GM23338 (cell line): ENCODE measurements around the gene DPP10. TPM values are rescaled to one million over a fixed set of nuclear protein-coding genes. Genes with fewer than 3 reads are reported as not detected.

Source experiments
- ATAC-seq: fragments of 200-7000 bp; cut with Tn5 transposase; 3 replicates; pipeline ENCODE4 v1.9.1; 2020
- DNase-seq: peaks from one replicate; pipeline ENCODE4 v3.0.0-alpha.2; 2015; ENCODE audit warnings: low spot score
- H2AFZ ChIP-seq: fragments of 200-600 bp; sonication (generic); 2 replicates; pipeline ENCODE4 v1.8.0; 2016; ENCODE audit warnings: antibody characterized with exemption, mild to moderate bottlenecking, moderate library complexity
- H3F3A ChIP-seq: fragments of 200-600 bp; sonication (generic); replicated peaks from 2 replicates; pipeline ENCODE4 v1.8.0; 2017; ENCODE audit warnings: antibody characterized with exemption, mixed run types, low read depth
- H3K27ac ChIP-seq: fragments of 200-600 bp; sonication (generic); 2 replicates; pipeline ENCODE4 v1.6.1; 2016; ENCODE audit warnings: low read depth
- H3K27me3 ChIP-seq: fragments of 200-600 bp; sonication (generic); 2 replicates; pipeline ENCODE4 v1.8.0; 2016; ENCODE audit warnings: mild to moderate bottlenecking, mixed run types, moderate library complexity; ENCODE audit not compliant: insufficient read depth
- H3K36me3 ChIP-seq: fragments of 200-600 bp; sonication (generic); 2 replicates; pipeline ENCODE4 v1.8.0; 2016; ENCODE audit warnings: mild to moderate bottlenecking; ENCODE audit not compliant: insufficient read depth
- H3K4me1 ChIP-seq: fragments of 200-600 bp; sonication (generic); 2 replicates; pipeline ENCODE4 v1.8.0; 2016; ENCODE audit warnings: mild to moderate bottlenecking, moderate library complexity; ENCODE audit not compliant: insufficient read depth
- H3K4me2 ChIP-seq: fragments of 200-600 bp; sonication (generic); 2 replicates; pipeline ENCODE4 v1.7.1; 2017; ENCODE audit warnings: mixed run types
- H3K4me3 ChIP-seq: fragments of 200-600 bp; sonication (generic); 2 replicates; pipeline ENCODE4 v1.6.1; 2016; ENCODE audit warnings: mixed run types
- H3K79me2 ChIP-seq: fragments of 200-600 bp; sonication (generic); replicated peaks from 2 replicates; pipeline ENCODE4 v1.8.0; 2017; ENCODE audit warnings: mild to moderate bottlenecking; ENCODE audit not compliant: insufficient read depth
- H3K9me2 ChIP-seq: fragments of 200-600 bp; sonication (generic); 2 replicates; pipeline ENCODE4 v1.8.0; 2017; ENCODE audit not compliant: insufficient read depth
- H4K20me1 ChIP-seq: fragments of 200-600 bp; sonication (generic); replicated peaks from 2 replicates; pipeline ENCODE4 v1.8.0; 2017; ENCODE audit warnings: mild to moderate bottlenecking; ENCODE audit not compliant: insufficient read depth
- H3K27ac Mint-ChIP-seq: 2 replicates; pipeline ENCODE4 v1.8.0; 2020; ENCODE audit warnings: inconsistent platforms, mild to moderate bottlenecking, moderate library complexity, mixed read lengths
- H3K27me3 Mint-ChIP-seq: 3 replicates; pipeline ENCODE4 v1.8.0; 2022; ENCODE audit warnings: low read depth, mild to moderate bottlenecking, moderate library complexity, mixed read lengths, inconsistent platforms; ENCODE audit not compliant: insufficient read depth, poor library complexity
- H3K36me3 Mint-ChIP-seq: 3 replicates; pipeline ENCODE4 v1.8.0; 2021; ENCODE audit warnings: low read depth, mild to moderate bottlenecking, inconsistent platforms, moderate library complexity, mixed read lengths
- H3K4me1 Mint-ChIP-seq: 3 replicates; pipeline ENCODE4 v1.8.0; 2020; ENCODE audit warnings: mild to moderate bottlenecking, inconsistent platforms, mixed read lengths
- H3K4me3 Mint-ChIP-seq: 3 replicates; pipeline ENCODE4 v1.8.0; 2021; ENCODE audit warnings: moderate library complexity, mild to moderate bottlenecking, inconsistent platforms, mixed read lengths
- H3K9me3 Mint-ChIP-seq: 3 replicates; pipeline ENCODE4 v1.8.0; 2020; ENCODE audit warnings: moderate library complexity, mild to moderate bottlenecking, inconsistent platforms, mixed read lengths
- CREB1 ChIP-seq: fragments of 250-450 bp; sonication (Bioruptor Pico); IDR thresholded peaks from 2 replicates; pipeline ENCODE4 v1.5.0; 2020; ENCODE audit warnings: low read depth, mild to moderate bottlenecking, moderate library complexity
- CTCF ChIP-seq, 2 experiments: fragments of 200-600 bp in 1 of 2; sonication (generic) in 1 of 2; conservative IDR thresholded peaks; 2 replicates each; pipeline versions ENCODE4 v1.5.1 to v1.6.1; 2016 to 2017; ENCODE audit warnings: antibody characterized with exemption in 2 of 2, low read depth in 2 of 2, mild to moderate bottlenecking in 2 of 2, moderate library complexity in 1 of 2
- ETS1 ChIP-seq: IDR thresholded peaks from 2 replicates; pipeline ENCODE4 v1.6.1; 2016; ENCODE audit warnings: antibody characterized with exemption
- EZH2 ChIP-seq: fragments of 200-600 bp; sonication (generic); IDR thresholded peaks from one replicate; pipeline ENCODE4 v1.8.0; 2017; ENCODE audit warnings: antibody characterized with exemption, mild to moderate bottlenecking, low read depth; ENCODE audit not compliant: unreplicated experiment
- EZH2phosphoT487 ChIP-seq: fragments of 200-600 bp; sonication (generic); IDR thresholded peaks from one replicate; pipeline ENCODE4 v1.8.1; 2018; ENCODE audit warnings: antibody characterized with exemption; ENCODE audit not compliant: unreplicated experiment
- JUNB ChIP-seq: IDR thresholded peaks from one replicate; pipeline ENCODE4 v1.6.1; 2016; ENCODE audit warnings: antibody characterized with exemption; ENCODE audit not compliant: unreplicated experiment
- NANOG ChIP-seq: IDR thresholded peaks from 2 replicates; pipeline ENCODE4 v1.6.1; 2016; ENCODE audit warnings: antibody characterized with exemption, borderline replicate concordance
- POLR2AphosphoS5 ChIP-seq: IDR thresholded peaks from 2 replicates; pipeline ENCODE4 v1.6.1; 2016; ENCODE audit warnings: antibody characterized with exemption, low read depth
- REST ChIP-seq: IDR thresholded peaks from one replicate; pipeline ENCODE4 v1.6.1; 2018; ENCODE audit warnings: antibody characterized with exemption; ENCODE audit not compliant: unreplicated experiment
- STAT1 ChIP-seq: IDR thresholded peaks from one replicate; pipeline ENCODE4 v1.6.1; 2016; ENCODE audit warnings: antibody characterized with exemption; ENCODE audit not compliant: unreplicated experiment
- ZNF114 ChIP-seq: fragments of 250-450 bp; sonication (Bioruptor Pico); IDR thresholded peaks from 2 replicates; pipeline ENCODE4 v1.5.0; 2020; ENCODE audit warnings: mild to moderate bottlenecking, moderate library complexity
- ZNF331 ChIP-seq: fragments of 250-450 bp; sonication (Bioruptor Pico); IDR thresholded peaks from 2 replicates; pipeline ENCODE4 v1.5.0; 2020; ENCODE audit warnings: low read depth, mild to moderate bottlenecking, moderate library complexity
- ZNF462 ChIP-seq: fragments of 250-450 bp; sonication (Bioruptor Pico); IDR thresholded peaks from 2 replicates; pipeline ENCODE4 v1.5.0; 2020; ENCODE audit warnings: mild to moderate bottlenecking, moderate library complexity
- polyA plus RNA-seq: library from polyadenylated mRNA; unstranded; fragments of >200 nt; fragmentation: Nextera tagmentation; extraction: Ambion mirVana; gene quantifications from 2 replicates; pipeline ENCODE4 v1.2.1, GENCODE V29; 2016
- total RNA-seq: library from RNA; depleted of rRNA; stranded (reverse); fragments of >200 nt; shearing (Covaris generic); gene quantifications from 2 replicates; pipeline ENCODE4 v1.2.3, GENCODE V29; 2014

Gene DPP10
- total and polyA plus RNA-seq, 2 experiments from 2014 or later, result 3.6 to 14.8 TPM

GRCh38 chr2:114797942-114798341 lies 355.5 kb downstream of the DPP10 start:
- Mint-ChIP-seq H3K4me1 (no peaks in the 10 kb centered on the region), H3K36me3 (no peaks in the 10 kb centered on the region), H3K27ac (no peak overlapping the region), H3K4me3 (no peak overlapping the region), H3K9me3 (peaks cover 7% of the 10 kb centered on the region), H3K27me3 (no peaks in the 10 kb centered on the region)
- Histone ChIP-seq H3K79me2 (no peaks in the 10 kb centered on the region), H3K4me2 (no peak overlapping the region), H4K20me1 (no peaks in the 10 kb centered on the region), H2AFZ (no peak overlapping the region), H3F3A (no peaks in the 10 kb centered on the region), H3K36me3 (no peaks in the 10 kb centered on the region), H3K27me3 (no peaks in the 10 kb centered on the region), H3K27ac (no peak overlapping the region), H3K9me2 (peaks cover 6% of the 10 kb centered on the region; the same call in 1 of the 2 replicates), H3K4me1 (no peaks in the 10 kb centered on the region), H3K4me3 (no peak overlapping the region)
- no peak for DNase-seq
- TF ChIP-seq CTCF (conservative IDR thresholded peaks at IDR 0.05; ENCODE audit: low read depth in 2 of 2) (no peak), EZH2 (no peak), ZNF331 (CRISPR knock-in tag) (no peak), REST (no peak), STAT1 (no peak), ETS1 (no peak), NANOG (no peak), JUNB (no peak), ZNF462 (CRISPR knock-in tag) (no peak), CREB1 (CRISPR knock-in tag) (no peak), POLR2AphosphoS5 (no peak), EZH2phosphoT487 (no peak), ZNF114 (no peak)
- no peak for ATAC-seq
